GM19043 (cell line): ENCODE data around the gene MFAP2.
"Not testable (repeated sequence)": the region's sequence is repeated elsewhere in the genome, so short reads cannot be mapped to it uniquely, and the experiment has no call there.

ENCODE experiments used
- ATAC-seq: cut with Tn5 transposase; IDR thresholded peaks from one replicate; pipeline ENCODE4 v1.9.1; 2021; ENCODE audit warnings: low read depth; ENCODE audit not compliant: unreplicated experiment

MFAP2 gene

DNA sequence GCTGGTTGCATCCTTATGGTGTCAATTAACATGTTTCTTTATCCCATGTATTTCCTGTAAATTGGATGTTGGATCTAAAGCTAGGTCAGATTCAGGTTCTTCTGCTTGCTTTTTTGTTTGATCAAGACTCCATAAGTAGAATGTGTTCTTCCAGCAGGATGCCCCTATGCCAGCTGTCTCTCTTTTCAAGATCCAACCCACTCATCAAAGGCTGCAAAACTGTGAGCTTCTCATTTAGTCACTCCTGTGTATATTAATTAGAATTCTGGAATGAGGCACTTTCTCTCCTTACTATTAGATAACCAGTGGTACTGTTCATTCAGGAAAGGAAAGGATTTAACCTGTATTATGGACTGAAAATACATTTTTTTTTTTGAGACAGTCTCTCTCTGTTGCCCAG lies 46.5 kb downstream of the MFAP2 start:
- not testable (repeated sequence) for ATAC-seq

DNA sequence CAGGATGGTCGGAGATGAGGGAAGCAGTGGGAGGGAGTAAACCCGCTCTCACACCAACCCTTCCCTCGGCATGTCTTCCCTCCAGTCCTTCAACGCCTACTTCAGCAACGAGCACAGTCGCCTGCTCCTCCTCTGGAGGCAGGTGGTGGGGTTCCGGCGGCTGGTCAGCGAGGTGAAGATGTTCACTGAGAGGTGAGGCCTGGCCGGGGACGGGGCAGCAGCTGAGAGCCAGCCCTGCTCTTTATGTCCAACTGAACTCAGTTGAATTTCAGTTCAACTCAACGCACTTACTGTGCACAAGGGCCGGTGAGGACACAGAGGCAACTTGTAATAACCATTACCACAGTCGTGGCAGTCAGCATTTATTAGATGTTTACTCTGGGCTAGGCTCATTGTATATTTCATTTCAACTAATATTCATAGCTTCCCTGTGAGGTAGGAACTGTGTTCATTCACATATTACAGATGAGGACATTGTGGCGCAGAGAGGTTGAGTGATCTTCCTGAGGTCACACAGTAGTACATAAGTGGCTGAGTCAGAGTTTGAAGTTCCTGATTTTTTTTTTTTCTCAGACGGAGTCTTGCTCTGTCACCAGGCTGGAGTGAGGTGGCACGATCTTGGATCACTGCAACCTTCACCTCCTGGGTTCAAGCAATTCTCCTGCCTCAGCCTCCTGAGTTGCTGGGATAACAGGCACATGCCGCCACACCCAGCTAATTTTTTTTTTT lies 49.0 kb downstream of the MFAP2 start:
- not testable (repeated sequence) for ATAC-seq

DNA sequence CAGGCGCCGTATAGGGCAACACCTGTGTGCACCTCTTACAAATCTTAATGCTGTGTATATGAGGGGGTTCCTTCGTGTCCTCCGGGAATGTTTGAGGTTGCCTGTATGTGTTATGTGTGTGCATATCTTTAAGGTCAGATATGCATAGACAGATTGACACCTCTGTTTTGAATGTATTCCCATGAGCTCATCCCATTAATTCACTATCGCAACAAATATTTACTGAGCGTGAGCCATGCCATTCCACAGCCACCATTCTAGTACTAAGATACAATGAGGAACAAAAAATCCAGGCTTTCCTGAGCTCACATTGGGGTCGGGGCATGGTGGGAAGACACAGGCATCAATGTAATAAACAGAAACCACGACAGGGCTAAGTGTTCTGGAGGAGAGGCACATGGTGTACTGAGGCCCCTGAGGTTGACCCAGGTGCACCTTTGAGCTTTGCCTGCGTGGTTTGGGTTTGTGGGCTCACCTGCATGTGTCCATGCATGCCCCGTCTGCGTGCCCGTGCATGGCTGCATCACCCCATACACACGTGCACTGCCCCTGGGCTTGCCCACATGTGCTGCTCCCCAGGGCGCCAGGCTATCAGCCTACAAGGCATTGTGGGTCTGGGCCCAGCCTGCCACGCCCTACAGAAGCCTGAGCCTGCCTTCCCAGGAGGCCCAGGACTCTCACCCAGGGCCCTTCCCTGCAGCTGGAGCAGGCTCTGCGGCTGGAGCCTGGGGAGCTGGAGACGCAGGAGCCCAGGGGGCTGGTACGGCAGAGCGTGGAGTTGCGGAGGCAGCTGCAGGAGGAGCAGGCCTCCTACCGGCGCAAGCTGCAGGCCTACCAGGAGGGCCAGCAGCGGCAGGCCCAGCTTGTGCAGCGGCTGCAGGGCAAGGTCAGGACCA lies 51.0 kb downstream of the MFAP2 start:
- ATAC-seq: not testable (repeated sequence)

DNA sequence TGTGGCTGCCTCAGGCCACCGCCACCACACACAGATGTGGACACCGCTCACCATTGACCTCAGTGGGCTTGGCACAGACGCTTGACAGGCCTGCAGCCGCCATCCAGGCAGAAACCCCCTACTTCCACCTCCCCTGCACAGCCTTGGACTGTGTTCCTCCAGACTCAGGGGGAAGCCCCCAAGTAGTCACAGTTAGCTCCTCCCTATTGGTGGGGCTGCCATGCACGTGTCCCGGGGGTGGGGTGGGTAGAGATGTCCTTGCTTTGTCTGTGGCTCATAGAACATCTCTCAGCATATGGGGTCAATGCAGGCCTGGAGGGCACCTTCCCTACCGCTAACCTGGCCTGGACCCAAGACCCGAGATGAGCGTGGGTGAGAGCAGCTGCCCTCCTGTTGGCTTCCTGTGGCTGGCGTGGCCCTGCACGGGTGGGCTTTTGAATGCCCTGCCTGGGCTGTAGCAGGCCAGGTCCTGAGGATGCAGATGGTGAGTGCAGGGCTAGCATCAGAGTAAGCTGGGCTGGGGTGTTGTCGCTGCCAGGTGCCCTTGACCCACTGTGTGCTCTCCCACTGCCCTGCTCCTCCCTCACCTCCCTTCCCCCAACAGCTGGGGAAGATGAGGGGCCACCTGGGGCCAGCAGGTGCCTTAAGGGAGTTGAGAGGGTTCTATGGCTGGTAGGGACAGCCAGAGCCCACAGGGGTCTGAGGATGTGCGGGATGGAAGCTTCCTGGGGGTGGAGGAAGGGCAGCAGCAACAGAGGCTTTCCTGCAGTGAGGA lies 52.5 kb downstream of the MFAP2 start:
- no peak for ATAC-seq

DNA sequence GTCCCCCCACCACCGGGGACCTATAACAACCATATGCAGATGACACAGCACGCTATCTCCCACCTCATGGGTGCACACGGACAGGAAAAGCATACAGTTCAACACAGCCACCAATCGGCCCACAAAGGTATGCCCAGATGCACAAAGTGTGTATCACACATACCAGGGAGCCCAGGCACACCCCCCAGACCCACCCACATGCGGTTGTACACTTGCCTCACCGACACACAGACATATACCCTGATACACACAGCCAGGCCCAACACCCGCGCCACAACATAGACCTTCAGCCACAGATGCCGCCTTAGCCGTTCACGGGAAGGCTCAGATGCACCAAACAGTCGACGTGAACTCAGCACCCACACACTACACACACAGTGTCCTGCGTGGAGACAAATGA lies 53.2 kb downstream of the MFAP2 start:
- no peak for ATAC-seq

DNA sequence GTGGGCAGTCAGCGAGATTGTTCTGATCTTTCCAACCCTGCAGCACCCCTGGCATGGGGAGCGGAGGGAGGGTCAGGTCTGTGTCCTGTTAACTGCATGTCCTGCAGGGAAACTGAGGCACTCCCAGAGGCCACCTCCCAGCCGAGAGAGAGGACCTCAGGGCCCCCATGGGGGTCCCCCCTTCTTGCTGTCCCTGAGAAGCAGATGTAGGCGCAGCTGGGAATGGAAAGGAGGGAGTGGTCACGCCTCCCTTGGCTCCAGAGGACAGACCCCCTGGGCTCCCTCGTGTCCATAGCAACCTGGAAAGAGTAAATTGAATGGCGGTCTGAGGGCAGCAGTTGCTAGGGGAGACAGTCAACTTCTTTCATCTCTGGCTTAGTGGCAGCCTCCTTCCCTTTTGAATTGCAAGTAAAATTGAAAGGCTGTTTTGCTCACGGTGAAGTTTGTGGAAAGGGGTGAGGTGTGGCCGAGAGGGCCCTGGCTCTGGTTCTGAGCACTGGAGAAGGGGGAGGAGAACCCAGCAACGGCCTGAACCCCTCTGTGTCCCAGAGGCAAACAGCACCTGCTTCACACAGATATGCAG lies 53.8 kb downstream of the MFAP2 start:
- no peak for ATAC-seq

DNA sequence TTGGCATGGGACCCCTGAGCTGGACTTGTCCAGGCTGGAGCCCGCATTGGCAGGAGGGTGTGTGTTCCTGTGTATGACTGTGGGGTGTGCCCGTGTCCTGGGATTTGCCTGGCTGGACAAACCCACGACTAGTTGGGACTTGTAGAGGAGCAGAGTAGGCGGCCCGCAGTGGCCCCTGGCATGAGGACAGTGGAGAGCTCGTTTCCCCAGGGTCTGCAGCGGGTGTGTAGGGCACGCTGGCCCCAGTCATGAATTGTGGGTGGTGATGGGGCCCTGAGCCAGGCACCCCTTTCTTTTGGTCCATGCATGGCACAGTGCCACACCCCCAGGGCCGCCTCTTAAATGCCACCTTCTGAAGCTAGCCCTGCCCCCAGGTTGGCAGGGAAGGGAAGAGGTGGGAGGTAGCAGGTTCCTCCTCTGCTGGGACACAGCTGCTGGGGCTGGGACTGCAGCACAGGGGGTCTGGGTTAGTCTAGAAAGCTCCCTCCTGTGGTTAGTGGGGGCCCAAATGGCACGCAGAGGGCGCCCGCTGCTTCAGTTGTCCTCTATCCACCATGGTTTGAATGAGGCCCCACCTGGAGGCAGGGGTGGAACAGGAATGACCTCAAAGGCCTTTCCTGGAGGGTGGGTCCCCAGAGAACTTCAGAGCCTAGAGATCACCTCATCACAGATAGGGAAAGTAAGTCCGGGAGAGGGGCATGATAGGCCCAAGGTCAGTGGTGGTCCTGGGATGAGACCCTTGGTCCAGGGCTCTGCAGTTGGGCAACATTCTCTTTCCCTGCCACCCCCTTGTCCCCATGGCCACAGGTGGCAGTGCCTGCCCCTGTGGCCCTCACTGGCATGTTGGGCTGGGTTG lies 54.6 kb downstream of the MFAP2 start:
- no peak for ATAC-seq

DNA sequence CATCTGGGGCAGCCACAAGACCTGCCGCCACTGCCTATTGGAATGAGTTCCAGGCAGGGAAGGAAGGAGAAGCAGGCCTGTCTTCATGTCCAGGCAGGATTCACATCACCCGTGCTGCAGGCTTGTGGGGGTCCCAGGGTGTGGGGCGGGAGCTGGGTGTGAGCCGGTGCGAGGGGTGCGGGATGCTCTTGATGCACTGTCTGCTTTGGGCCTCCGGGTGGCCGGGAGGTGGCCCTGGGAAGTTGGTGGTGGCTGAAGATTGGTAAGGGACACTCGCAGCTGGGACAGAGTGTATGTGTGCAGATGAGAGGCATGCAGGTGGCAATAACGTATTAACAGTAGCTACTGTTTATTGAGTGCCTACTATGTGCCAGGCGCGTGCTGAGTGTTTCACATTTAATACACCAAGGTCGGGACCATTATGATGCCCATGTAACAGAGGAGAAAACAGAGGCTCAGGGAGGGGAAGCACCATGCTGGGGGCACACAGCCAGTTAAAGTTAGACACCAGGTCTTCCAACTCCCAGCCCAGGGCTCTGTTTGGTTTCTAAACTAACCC lies 55.4 kb downstream of the MFAP2 start:
- ATAC-seq: no peak
